IPS DF 19.7 (cell line): Measurements from ENCODE around the gene ASCL1.

Experiments
- DNase-seq: peaks from one replicate; pipeline ENCODE4 v3.0.0-alpha.2; 2013; ENCODE audit warnings: low read depth, low spot score

The ASCL1 gene

GRCh38 chr12:102977945-102978706 is 20.7 kb downstream of the ASCL1 start:
- DNase-seq = no peak

- DNase-seq = no peak
These were observed 22.9 kb downstream of the ASCL1 start for GRCh38 chr12:102980350-102980749.

GRCh38 chr12:102990419-102990818 is 32.9 kb downstream of the ASCL1 start:
- no peak for DNase-seq

DNA sequence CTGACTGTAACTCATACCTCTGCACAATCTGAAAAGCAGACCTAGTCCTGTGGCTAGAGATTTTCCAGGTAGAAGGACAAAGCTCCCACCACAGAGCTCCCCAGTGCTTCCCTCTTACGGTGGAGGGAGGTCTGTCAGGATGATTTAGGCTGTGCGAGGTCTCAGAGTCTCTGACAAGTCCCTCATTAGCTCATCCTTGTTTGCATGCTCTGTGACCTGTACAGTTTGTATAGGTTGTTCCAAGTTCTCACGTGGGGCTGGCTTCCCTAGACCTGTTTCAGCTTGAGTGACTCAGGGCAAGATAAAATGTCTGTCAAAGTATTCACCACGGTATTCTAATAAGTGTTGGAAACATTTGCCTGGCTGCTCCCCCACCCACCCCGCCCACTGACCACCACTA is 34.8 kb downstream of the ASCL1 start:
- no peak for DNase-seq

DNA sequence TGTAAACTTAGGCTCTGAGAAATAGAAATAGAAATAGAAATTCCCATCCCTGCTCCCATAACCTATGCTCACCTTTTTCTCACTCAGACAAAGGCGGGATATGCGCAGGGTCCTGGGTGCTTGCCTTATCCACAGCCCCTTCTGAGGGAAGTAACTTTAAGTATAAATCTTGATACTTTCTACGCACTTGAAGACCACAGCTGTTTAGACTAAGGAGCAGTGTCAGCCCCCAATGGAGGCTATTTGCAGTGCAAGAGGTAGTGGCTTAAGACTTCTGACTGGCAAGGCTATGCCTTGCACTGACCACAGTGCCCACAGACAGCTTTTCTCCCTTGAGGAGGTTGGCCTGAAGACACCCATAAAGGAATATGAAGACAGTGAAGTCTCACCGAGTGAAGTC is 35.2 kb downstream of the ASCL1 start:
- DNase-seq = no peak

DNA sequence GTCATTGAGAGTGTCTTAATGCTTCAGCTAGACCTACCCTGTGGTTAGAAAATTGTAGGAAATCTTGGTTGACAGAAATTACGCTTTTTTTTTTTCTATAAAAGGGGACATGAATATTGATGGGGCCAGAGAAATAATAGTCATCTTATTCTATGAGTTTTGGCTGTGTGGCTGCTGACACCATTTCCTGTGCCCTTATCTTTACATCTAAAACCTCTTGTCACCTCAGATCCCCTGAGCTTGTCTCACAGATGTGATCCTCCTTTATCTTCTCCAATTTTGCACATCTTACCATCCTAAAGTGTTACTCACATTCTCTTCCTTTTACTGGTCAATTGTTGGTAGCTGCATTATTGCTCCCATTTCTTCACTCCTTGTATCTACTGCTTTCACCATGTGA is 36.1 kb downstream of the ASCL1 start:
- no peak for DNase-seq

DNA sequence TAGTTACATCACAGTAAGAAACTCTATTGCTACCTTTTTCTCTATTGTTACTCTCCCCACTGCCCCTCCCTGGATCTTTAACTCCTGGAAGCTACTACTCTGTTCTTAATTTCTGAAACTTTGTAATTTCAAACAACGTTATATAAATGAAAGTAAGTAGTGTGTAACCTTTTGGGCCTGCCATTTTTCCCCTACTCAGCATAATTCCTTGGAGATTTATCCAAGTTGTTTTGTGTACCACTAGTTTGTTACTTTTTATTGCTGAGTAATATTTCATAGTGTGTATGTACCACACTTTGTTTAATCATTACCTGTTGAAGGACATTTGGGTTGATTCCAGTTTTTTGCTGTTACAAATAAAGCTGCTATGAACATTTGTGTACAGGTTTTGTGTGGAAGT is 37.9 kb downstream of the ASCL1 start:
- DNase-seq = no peak
